GM18499 (cell line): Measurements from ENCODE around the gene ALDH1A3.

Experiments used
- ATAC-seq: cut with Tn5 transposase; IDR thresholded peaks from one replicate; pipeline ENCODE4 v1.9.1; 2021; ENCODE audit warnings: moderate number of reproducible peaks; ENCODE audit not compliant: insufficient read depth, unreplicated experiment

Gene ALDH1A3

DNA sequence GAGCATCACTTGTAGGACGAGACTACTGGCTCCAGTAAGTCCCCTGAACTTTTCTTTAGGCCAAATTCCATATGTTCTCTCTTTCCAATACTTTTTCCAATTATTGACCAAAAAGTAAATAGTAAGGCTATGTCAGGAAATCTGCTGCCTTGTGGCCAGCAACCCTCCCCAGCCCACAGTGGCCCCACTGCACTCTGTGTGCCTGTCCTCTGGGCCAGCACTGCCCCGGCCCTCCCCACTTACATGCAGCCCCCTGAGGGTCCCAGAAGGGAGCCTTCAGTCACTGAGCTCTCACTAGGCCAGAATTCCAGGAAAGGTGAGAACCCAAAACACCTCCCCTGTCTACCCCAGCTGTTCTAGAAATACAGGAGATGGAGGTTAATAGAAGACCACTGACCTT, 21.3 kb upstream of the ALDH1A3 start:
- no peak for ATAC-seq

DNA sequence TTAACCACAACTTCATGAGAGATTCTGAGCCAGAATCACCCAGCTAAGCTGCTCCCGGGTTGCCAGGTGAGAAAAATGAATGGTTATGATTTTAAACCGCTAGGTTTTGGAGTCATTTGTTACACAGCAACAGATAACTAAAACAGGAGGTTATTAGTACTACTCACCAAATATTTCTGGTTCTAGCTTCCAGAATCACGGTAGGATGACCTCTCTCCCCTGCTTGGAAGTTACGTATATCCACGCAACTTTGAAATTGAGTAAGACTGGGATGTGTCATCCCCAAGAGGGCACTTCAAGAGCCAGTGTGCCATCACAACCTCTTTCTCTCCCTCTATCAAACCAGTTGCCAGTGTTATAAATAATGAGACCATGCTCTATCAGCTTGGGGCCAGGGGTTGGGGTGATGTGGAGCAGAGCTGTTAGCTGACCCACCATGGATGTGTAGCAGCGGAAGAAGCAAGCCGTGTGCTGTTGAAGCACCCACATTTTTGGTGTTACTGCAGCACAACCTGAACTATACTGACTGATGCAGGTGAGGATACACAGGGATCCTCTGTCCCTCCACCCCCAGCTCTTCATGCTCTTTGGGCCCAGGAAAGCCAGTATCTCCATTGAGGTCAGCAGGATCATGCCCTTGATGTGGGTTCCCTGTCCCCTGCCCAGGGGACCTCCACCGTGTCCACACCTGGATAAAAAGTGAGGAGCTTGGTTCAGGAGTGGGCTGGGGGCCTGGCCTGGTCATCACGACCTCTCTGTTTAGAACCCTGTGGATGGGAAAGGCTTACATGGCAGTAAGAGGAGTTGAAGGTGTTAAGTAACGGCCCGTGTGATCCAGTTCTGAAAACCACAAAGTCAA, 19.4 kb upstream of the ALDH1A3 start:
- ATAC-seq: no peak

GRCh38 chr15:100860829-100861510, 18.7 kb upstream of the ALDH1A3 start:
- no peak for ATAC-seq

DNA sequence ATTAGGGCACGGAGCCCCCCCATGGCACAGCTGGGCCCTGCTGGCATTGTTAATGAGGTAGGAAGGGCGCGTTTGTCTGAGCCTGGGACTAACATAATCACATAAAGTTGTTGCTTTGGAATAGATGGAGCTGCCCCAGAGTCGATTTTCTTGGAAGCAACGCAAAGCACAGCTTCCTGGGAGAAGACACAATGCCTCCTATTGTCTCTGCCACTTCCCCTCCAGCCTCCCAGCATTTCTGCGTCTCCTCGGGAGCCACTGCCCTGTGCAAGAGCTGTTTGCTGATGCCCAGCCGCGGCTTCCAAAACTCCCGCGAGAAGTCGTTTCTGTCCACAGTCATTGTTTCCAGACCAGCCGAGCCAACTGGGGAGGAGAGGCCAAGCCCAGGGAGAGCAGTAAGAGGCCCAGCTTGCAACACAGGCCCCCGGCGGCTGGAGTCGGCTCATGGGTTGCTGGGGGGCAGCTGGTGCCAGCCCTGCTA, 18.1 kb upstream of the ALDH1A3 start:
- ATAC-seq: no peak

DNA sequence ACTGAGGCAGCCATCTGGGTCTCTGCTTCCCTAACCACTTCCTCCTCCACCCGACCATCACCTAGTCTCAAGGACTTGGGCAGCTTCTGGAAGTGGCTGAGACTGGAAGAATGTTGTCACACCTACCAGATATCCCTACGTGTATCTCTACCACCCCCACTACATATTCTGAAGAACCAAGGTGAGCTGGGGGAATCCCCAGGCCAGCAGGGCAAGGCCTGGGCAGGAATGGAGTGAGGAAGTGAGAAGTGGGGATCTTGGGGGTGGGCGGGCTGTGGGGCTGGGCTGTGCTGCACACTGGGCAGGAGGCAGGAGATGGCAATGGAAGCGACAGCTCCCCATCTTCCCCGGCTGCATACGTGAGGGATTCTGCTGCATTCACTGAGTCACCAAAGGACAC, 17.5 kb upstream of the ALDH1A3 start:
- ATAC-seq: no peak

- ATAC-seq: no peak
Measured at GRCh38 chr15:100863075-100863795, 16.4 kb upstream of the ALDH1A3 start.

DNA sequence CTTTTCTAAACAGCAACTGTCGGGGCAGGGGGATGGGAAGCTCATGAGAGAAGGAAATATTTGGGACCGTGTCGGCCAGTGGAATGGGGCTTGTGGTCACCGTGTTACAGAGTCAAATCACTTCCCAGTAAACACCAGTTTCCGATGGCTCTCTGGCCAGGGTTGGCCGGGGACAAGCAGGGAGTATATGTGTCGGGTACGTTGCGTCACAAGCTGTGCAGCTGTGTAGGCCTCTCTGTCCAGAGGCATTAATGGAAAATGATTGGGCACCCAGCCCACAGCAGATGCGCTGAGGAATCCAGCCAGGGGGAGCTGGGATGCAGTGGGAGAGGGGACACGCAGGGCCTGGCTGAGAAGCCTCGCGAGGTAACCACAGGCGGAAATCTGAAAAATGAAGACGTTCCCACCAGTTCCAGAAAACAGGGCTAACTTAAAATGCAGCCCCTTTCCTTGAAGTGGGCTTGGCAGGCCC, 15.8 kb upstream of the ALDH1A3 start:
- no peak for ATAC-seq

DNA sequence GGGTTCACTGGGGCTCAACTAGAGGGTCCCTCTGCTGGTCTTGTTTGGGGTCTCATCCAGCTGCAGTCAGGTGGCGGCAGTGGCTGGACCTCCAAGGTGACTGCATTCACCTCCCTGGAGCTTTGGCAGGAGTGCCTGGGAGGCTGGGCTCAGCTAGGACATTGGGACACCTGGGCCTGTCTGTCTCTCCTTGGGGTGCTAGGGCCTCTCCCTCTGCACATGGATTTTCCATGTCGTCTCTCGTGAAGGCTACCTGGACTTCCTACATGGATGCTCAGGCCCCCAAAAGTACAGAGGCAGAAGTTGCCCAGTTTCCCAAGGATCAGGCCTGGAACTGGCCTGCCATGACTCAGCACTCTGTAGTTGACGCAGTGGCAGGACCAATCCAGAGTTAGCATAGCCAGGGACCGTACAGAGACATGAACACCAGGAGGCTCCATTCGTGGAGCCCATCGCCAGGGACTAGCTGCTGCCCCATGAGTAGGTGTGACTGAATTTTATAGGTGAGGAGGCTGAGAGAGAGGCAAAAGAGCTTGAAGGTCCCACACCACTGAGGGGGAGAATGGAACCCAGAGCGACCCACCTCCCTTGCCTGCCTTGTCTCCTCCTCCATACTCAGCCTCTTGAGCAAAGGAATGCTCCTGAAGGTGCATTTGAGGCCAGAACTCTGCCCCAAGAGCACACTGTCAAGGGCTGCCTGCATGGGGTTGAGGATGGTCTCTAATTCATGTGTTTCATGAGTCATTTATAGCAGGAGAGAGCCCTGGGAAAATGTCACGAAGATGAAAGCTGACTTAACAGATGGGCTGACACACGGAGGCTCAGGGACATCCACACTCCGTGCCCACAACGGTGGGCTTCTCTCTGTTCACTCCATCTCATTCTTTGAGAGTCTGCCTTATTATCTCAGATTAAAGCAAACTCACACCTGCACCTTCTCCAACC, 13.0 kb upstream of the ALDH1A3 start:
- no peak for ATAC-seq

DNA sequence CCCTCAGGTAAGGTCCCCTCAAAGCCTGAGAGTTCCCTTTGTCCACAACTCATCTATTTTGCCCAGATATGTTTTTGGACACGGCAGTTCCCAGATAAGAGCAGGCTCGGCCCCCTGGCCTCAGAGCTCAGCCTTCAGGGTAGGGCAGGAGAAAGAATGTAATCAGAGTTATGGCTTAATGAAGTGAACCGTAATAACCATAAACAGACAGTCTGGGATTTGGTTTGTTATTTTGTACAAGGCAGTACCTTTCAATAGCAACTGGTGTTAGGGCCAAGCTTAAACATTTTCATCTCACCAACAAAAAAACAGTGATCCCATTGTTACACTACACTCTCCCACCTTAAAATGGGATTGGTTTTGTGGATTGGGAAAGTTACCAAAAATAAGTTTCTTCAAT, 12.2 kb upstream of the ALDH1A3 start:
- no peak for ATAC-seq

DNA sequence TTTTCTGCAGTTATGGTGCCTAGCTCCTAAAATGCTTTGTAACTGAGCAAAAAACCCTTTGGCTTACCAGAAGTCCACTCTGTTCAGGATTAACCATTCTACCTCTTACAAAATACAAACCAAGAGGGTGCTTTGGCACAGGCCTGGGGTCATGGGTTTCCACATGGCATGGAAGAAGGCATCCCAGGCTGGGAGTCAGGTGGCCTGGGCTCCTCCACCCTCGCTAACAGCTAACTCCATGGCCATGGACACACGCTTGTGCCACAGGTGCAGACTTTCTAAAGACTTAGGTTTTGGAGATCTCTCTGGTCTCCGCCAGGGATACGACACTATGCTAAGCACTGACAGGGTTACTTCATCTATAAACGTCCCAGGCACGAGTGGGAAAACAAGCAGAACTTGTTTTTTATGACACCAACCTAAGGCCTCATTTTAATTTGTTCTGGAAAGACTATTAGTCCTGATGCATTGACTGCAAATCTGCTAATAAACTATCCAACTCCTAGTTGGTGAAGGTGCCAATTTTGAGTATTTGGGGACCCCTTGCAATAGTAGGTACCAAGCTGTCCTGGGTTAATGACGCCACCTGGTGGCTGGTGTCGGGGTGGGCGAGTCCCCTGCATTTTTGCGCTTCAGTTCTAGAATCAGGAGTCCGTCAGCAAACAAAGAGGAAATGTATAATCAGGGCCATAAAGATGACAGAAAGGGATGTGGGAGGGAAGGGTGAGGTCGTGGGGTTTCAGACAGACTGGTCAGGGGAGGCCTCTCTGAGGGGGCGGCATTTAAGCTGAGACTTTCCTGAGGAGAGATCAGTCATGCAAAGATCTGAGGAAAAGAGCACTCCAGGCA, 10.3 kb upstream of the ALDH1A3 start:
- no peak for ATAC-seq

- ATAC-seq: no peak
Measured at GRCh38 chr15:100873029-100873677, 6.5 kb upstream of the ALDH1A3 start.

- no peak for ATAC-seq
Measured at GRCh38 chr15:100875495-100875894, 4.1 kb upstream of the ALDH1A3 start.

DNA sequence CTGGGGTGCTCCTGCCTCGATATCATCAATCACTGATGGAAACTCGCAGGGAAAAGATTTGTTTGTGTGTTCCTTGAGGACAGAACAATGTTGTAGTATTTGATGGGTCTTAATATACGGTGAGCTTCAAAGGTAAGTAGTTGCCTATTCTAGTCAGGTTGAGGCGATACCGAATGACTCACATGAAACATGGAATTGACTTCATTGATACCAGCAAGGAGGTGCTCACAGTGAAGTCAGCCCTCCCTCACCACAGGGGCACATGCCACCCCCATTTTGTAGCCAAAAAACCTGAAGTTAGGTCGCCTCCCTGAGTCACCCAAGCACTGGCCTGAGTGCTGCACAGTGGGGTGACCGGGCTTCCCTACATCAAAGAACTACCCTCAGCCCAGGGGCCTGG, 3.7 kb upstream of the ALDH1A3 start:
- no peak for ATAC-seq

DNA sequence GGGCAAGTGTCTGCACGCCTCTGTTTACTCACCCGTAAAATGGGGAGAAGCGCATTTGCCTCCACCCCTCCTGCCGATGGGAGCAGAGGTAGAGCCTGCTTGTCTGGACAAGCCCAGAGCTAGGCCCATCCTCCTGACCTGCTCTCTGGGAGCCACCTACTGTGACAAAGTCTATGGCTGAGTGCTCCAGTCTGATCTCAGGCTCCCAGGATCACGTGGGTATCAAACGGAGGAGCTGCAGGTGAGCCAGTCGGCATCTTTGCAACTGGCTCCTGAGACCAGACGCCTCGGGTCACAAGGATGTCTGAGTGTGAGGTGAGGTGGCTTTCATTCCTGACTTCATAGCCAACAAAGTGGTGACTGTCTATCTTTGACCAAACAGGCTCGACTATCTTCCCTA, 2.1 kb upstream of the ALDH1A3 start:
- no peak for ATAC-seq

DNA sequence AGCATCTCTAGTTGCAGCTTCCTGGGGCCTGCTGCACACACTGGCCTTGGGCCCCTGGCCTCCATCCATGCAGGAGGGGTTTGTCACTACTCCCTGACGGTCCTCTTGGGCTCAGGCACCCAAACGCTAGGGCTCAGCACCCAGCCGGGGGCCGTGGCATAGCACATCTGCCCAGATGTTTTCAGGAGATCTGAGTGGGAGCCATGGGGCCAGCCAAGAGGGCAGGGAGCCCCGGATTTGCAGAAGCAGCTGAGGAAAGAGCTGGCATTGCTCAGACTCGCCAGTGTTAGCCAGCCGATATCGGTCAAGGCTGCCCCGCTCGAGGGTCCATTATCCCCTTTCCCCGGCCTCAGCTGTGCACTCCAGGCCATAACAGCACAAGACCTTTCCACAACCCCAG, 1.5 kb upstream of the ALDH1A3 start:
- no peak for ATAC-seq

DNA sequence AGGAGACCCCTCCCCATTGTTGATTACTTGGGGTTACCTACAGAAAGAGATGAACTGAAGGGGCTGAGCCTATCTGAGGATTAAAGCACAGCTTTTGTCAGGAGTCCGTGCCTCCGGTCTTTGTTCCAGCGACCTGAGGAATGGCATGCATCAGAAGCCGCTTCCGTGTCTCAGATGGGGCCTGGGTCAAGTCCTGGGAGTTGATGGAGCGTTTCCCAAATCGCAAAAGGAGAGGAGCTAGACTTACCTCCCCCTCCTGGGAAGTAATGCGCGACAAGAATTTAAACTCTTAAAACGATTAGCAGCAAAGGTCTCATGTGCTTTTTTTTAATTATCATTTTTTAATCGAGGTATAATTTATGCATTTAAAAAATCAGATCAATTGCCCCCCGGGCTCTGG, 983 bp upstream of the ALDH1A3 start:
- ATAC-seq: no peak

DNA sequence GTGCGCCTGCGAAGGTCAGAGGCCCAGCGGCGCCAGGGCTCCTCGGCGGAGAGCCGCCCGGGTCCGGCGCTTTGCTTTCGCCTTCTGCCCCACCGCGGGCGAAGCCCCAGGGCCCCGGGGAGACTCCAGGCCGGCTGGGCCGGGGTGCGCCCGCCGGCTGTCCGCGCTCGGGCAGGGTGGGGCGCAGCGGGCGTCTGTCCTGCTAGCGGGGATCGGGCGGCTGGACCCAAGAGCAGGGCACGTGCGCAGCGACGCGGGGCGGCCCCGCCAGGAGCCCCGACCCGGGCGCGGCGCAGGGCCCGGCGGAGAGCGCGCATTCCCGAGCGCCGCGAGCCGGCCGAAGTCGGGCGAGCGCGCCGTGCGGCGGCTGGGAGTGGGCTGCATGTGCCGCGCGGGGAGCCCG, 569 bp upstream of the ALDH1A3 start:
- ATAC-seq: no peak

DNA sequence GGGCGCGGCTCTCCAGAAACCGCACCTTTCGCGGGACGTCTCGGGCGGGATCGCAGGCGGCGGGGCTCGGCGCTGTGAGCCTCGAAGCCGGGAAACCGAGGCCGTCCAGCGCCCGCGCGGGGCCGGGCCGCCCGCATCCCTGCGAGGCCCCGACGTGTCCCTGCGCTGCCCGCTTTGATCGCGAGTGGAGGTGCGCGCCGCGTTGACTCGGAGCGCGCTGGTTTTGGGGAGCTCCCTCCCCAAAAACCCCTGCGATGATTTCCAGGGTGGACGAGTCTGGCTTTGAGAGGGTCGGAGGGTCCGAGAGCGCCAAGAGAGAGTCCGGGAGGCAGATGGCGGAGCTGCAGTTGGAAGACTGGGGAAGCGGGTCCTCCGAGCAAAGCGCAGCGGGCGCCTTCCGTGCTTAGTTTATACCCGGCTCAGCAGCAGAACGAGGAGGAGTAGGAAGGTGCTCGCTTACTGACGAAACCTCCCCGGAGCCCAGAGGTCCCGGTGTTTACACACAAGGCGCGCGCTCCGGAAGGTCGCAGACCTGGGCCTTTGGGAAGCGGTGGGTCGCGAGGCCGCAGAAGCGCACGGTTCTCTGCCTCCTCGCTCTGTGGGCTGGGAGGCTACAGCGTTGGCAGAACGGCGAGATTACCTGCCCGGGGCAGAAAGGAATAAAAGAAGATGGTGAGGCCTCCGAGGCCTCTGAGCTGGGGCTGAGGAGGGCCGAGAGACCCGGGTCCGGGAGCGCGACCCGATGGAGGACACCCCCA, 687 bp downstream of the ALDH1A3 start:
- ATAC-seq: no peak
